ENCODE measurements around the gene CDH4.

- TF ChIP-seq POLR2AphosphoS5 (IDR thresholded peaks at IDR 0.05) = no peak
- TF ChIP-seq CTCF (IDR thresholded peaks at IDR 0.05) = no peak
- no peak for TF ChIP-seq POLR2A (IDR thresholded peaks at IDR 0.05)
These were observed 554.3 kb downstream of the CDH4 start for GRCh38 chr20:61806314-61806713.

Measured in prostate gland (tissue), 2 donors.